Measurements from ENCODE around the gene GPR139.

GPR139 gene

GRCh38 chr16:20073203-20074098 lies at the start of gene GPR139:
GPR139 (minus strand) TSS chr16:20073890; CDS start chr16:20073616, 274 bp downstream.
- DNase-seq: no peak

GRCh38 chr16:20122011-20122410 lies 48.3 kb upstream of the GPR139 start:
- no peak for DNase-seq

GRCh38 chr16:20114356-20114755 lies 40.7 kb upstream of the GPR139 start:
- no peak for DNase-seq

- DNase-seq: no peak
These were observed 37.5 kb upstream of the GPR139 start for GRCh38 chr16:20111143-20111542.

- DNase-seq: no peak
These were observed 33.4 kb upstream of the GPR139 start for GRCh38 chr16:20107083-20107482.

- no peak for DNase-seq
These were observed 31.0 kb upstream of the GPR139 start for GRCh38 chr16:20104563-20105183.

GRCh38 chr16:20102521-20102920 lies 28.8 kb upstream of the GPR139 start:
- DNase-seq: no peak

GRCh38 chr16:20102021-20102420 lies 28.3 kb upstream of the GPR139 start:
- no peak for DNase-seq

GRCh38 chr16:20099375-20099774 lies 25.7 kb upstream of the GPR139 start:
- DNase-seq: no peak

GRCh38 chr16:20094157-20094556 lies 20.5 kb upstream of the GPR139 start:
- DNase-seq: no peak

GRCh38 chr16:20089246-20089965 lies 15.7 kb upstream of the GPR139 start:
- DNase-seq: no peak

GRCh38 chr16:20084624-20085226 lies 11.0 kb upstream of the GPR139 start:
- no peak for DNase-seq

GRCh38 chr16:20079106-20079505 lies 5.4 kb upstream of the GPR139 start:
- no peak for DNase-seq

GRCh38 chr16:20075243-20075642 lies 1.6 kb upstream of the GPR139 start:
- no peak for DNase-seq

GRCh38 chr16:20074099-20074991 lies 655 bp upstream of the GPR139 start:
- no peak for DNase-seq

GRCh38 chr16:20072874-20073202 lies 852 bp downstream of the GPR139 start:
- DNase-seq: no peak

GRCh38 chr16:20072146-20072873 lies 1.4 kb downstream of the GPR139 start:
- no peak for DNase-seq

GRCh38 chr16:20064931-20065330 lies 8.8 kb downstream of the GPR139 start:
- DNase-seq: no peak

GRCh38 chr16:20064520-20064919 lies 9.2 kb downstream of the GPR139 start:
- DNase-seq: no peak

- DNase-seq: no peak
These were observed 12.6 kb downstream of the GPR139 start for GRCh38 chr16:20061132-20061531.

GRCh38 chr16:20056436-20056835 lies 17.3 kb downstream of the GPR139 start:
- DNase-seq: no peak

- no peak for DNase-seq
These were observed 20.4 kb downstream of the GPR139 start for GRCh38 chr16:20053336-20053735.
